IgD-negative memory B cell (primary cell): ENCODE results near the gene FHL3. TPM values are rescaled to one million over a fixed set of nuclear protein-coding genes. Genes with fewer than 3 reads are reported as not detected.
A peak's percentile ranks its signal among the peaks of the same experiment; 100 is the strongest.
"Not testable (repeated sequence)": the region's sequence is repeated elsewhere in the genome, so short reads cannot be mapped to it uniquely, and the experiment has no call there.

Experiments
- H3K27ac Mint-ChIP-seq, 3 donors: one replicate each; pipeline ENCODE4 v1.8.0; 2020 to 2022; ENCODE audit warnings: mild to moderate bottlenecking in 3 of 3, mixed read lengths in 3 of 3, moderate library complexity in 1 of 3
- H3K27me3 Mint-ChIP-seq: one replicate; pipeline ENCODE4 v1.8.0; 2021; ENCODE audit warnings: mixed read lengths
- H3K36me3 Mint-ChIP-seq: one replicate; pipeline ENCODE4 v1.8.0; 2020; ENCODE audit warnings: mild to moderate bottlenecking, mixed read lengths
- H3K4me1 Mint-ChIP-seq, 3 donors: one replicate each; pipeline ENCODE4 v1.8.0; 2020 to 2022; ENCODE audit warnings: mixed read lengths in 3 of 3, mild to moderate bottlenecking in 1 of 3
- H3K4me3 Mint-ChIP-seq, 4 donors: one replicate each; pipeline ENCODE4 v1.8.0; 2020 to 2022; ENCODE audit warnings: mild to moderate bottlenecking in 4 of 4, mixed read lengths in 4 of 4, moderate library complexity in 3 of 4
- H3K9me3 Mint-ChIP-seq, 3 donors: one replicate each; pipeline ENCODE4 v1.8.0; 2020 to 2021; ENCODE audit warnings: mixed read lengths in 3 of 3, mild to moderate bottlenecking in 1 of 3
- polyA plus RNA-seq: library from polyadenylated mRNA; unstranded; fragments of 300-500 nt; fragmentation: Illumina TruSeq; gene quantifications from one replicate; pipeline ENCODE4 v1.2.3, GENCODE V29; 2021

The FHL3 gene
- polyA plus RNA-seq, 1 donor from 2014 or later, result 1.7 TPM

DNA sequence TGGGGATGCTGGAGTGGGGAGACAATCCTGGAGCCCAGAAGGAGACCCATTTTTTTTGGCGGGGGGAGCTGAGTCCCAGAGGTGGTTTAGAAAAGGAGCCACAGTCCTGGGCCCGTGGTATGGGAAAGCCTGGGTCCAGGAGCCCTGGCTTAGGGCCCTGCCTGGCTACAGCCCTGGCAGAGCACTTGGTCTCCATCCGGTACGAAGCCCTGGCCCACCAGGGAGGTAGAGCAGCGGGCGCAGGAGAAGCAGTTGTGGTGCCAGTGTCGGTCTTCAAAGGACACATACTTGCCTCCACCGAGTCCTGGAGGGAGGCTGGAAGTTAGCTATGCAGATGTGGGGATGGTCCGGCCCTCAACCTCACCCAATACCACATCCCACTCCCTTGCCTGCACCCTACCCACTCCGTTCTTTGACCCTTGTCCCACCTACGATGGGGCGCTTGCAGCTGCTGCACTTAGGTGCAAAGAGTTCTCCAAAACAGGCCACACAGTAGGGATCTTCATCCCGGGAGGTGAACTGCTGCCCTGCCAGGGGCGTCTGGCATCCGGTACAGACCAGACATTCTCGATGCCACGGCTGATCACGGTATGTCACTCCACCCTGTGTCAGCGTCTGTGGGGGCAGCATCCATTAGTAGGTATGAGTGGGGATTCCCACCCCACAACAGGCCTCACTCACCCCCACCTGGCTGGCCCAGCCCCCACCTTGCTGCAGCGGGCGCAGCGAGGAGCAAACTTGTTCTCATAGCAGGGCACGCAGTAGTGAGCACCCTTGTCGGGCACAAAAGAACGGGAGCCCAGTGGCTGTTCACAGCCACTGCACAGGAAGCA, 7.8 kb downstream of the FHL3 start:
- no peak overlapping the region for H3K4me3 Mint-ChIP-seq
- peak overlapping the region in 1 of 3 donors; percentile 71 for H3K27ac Mint-ChIP-seq
- no peaks in the 10 kb centered on the region for H3K36me3 Mint-ChIP-seq
- H3K27me3 Mint-ChIP-seq, result peaks cover 4% of the 10 kb centered on the region
- peaks cover 0 to 9% (median 4%) of the 10 kb centered on the region in 3 donors for H3K4me1 Mint-ChIP-seq
- H3K9me3 Mint-ChIP-seq, result no peaks in the 10 kb centered on the region

DNA sequence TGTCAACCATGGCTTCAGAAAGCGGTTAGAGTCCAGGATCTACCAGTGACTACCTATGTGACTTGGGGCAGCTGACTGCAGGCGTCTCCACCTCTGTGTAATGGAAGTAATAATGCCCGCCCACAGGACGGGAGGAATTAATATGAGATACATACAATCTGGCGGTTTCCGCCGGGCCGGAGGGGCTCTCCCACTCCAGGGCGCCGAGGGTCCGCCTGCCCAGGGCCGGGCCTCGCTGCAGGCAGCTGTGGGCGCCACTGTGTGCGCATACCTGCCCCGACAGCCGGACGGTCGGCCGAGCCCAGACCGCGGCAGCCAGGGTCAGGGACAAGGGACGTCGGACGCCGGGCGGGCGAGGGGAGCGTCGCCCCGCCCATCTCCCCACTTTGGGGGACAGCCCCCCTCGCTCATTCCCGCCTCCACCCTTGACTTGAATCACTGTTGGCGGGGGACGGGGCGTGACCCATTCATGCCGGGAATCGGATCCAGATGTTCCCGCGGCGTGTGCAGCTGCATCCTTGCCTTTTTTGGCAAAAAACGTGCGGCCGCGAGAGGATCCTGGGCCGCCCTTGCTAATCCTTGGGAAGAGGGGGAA, 9.5 kb downstream of the FHL3 start:
- H3K4me3 Mint-ChIP-seq, result peak overlapping the region in 3 of 4 donors; percentile 56 to 86 (median 73)
- peaks cover 4% of the 10 kb centered on the region for H3K27me3 Mint-ChIP-seq
- H3K36me3 Mint-ChIP-seq, result no peaks in the 10 kb centered on the region
- H3K4me1 Mint-ChIP-seq, result peaks cover 0 to 9% (median 4%) of the 10 kb centered on the region in 3 donors
- no peaks in the 10 kb centered on the region for H3K9me3 Mint-ChIP-seq
- H3K27ac Mint-ChIP-seq, result peak overlapping the region in 1 of 3 donors; percentile 6

GRCh38 chr1:37994886-37995566, 10.3 kb downstream of the FHL3 start:
- H3K4me3 Mint-ChIP-seq, result peak overlapping the region; percentile 15 to 86 (median 64)
- H3K27me3 Mint-ChIP-seq, result peaks cover 5% of the 10 kb centered on the region
- peaks cover 2 to 10% (median 5%) of the 10 kb centered on the region in 3 donors for H3K4me1 Mint-ChIP-seq
- H3K36me3 Mint-ChIP-seq, result no peaks in the 10 kb centered on the region
- H3K27ac Mint-ChIP-seq, result peak overlapping the region in 1 of 3 donors; percentile 6
- H3K9me3 Mint-ChIP-seq, result no peaks in the 10 kb centered on the region

DNA sequence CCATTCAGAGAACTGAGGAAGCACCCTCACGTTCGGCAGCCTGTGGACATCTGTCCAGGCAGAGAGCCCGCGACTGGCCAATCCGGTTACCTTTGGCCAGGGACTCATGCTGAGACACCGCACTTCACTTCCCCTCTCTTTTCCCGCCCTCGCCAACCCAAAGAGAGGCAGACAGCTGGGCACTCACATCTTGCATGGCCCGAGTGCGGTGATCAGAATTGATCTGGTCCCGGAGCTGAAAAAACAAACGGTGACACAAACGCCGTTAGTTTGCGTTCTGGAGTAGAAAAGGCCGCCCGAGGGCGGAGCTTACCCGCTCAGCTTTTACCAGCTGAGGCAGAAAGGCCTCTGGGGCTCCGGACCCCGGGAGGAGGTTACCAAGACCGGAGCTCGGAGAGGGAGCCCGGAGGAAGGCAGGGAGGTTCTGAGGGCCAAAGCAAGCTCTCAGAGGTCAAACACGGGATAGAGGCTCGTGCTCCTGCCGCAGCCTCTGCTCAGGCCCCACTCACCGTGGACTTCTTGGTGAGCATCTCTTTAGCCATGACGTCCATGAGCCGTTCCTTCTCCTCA, 15.9 kb downstream of the FHL3 start:
- Mint-ChIP-seq H3K4me1 (peaks cover 4 to 19% (median 14%) of the 10 kb centered on the region in 3 donors), H3K4me3 (peak overlapping the region; percentile 90 to 99 (median 96)), H3K9me3 (no peaks in the 10 kb centered on the region), H3K27me3 (peaks cover 3% of the 10 kb centered on the region), H3K36me3 (no peaks in the 10 kb centered on the region), H3K27ac (peak overlapping the region; percentile 56 to 96 (median 77))

GRCh38 chr1:37987679-37988078, 17.6 kb downstream of the FHL3 start:
- H3K27ac Mint-ChIP-seq, result peak overlapping the region in 2 of 3 donors; percentile 16 to 67

GRCh38 chr1:37983546-37983945, 21.8 kb downstream of the FHL3 start:
- Mint-ChIP-seq H3K36me3 (no peaks in the 10 kb centered on the region), H3K27me3 (no peaks in the 10 kb centered on the region), H3K27ac (no peak overlapping the region), H3K4me3 (no peak overlapping the region), H3K4me1 (peaks cover 0 to 11% (median 9%) of the 10 kb centered on the region in 3 donors), H3K9me3 (no peaks in the 10 kb centered on the region)

More at GRCh38 chr1:37987679-37988078, 17.6 kb downstream of the FHL3 start:
- Mint-ChIP-seq H3K36me3 (no peaks in the 10 kb centered on the region), H3K9me3 (no peaks in the 10 kb centered on the region), H3K4me1 (peaks cover 4 to 19% (median 14%) of the 10 kb centered on the region in 3 donors), H3K27me3 (peaks cover 2% of the 10 kb centered on the region), H3K4me3 (peak overlapping the region in 1 of 4 donors; percentile 90)

DNA sequence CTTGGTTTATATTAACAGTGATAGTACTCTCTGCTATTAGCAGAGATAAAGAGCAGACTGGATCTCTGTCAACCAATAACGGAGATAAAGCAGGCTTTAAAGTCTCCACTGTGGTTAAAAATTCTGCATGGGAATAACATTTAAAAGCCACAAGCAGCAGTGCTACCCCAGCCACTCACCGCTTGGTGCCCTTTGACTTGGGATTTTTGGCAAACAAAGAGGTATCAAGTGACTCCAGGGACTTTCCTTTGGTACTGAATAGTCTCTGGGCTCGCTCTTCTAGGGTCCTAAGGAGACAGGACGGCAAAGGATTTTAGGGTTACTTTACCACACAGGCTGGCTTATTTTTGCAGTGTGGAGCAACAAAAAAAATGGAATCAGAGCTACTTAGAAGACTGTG, 26.8 kb downstream of the FHL3 start:
- no peak overlapping the region for H3K4me3 Mint-ChIP-seq
- H3K36me3 Mint-ChIP-seq, result peaks cover 5% of the 10 kb centered on the region
- H3K4me1 Mint-ChIP-seq, result peaks cover 0 to 6% (median 4%) of the 10 kb centered on the region in 3 donors
- no peaks in the 10 kb centered on the region for H3K9me3 Mint-ChIP-seq
- H3K27ac Mint-ChIP-seq, result no peak overlapping the region
- H3K27me3 Mint-ChIP-seq, result no peaks in the 10 kb centered on the region

DNA sequence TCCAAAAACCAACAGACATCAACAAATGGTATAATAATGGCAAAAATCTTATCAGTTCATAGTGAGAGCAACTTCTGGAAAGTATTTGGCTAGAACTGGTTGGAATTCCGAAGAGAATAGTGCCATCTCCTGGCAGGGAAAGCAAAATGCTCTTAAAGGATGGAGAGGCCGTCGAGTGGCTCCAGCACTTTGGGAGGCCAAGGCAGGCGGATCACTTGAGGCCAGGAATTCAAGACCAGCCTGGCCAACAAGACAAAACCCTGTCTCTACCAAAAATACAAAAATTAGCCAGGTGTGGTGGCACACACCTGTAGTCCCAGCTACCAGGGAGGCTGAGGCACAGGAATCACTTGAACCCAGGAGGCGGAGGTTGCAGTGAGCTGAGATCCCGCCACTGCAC, 30.2 kb downstream of the FHL3 start:
- H3K27me3 Mint-ChIP-seq, H3K27ac Mint-ChIP-seq, H3K4me1 Mint-ChIP-seq, H3K36me3 Mint-ChIP-seq, H3K9me3 Mint-ChIP-seq: not testable (repeated sequence)
- H3K4me3 Mint-ChIP-seq, result peak overlapping the region in 1 of 4 donors; percentile 49

GRCh38 chr1:37974567-37974966, 30.7 kb downstream of the FHL3 start:
- no peaks in the 10 kb centered on the region for H3K9me3 Mint-ChIP-seq
- H3K36me3 Mint-ChIP-seq, result peaks cover 5% of the 10 kb centered on the region
- no peaks in the 10 kb centered on the region for H3K27me3 Mint-ChIP-seq
- no peak overlapping the region for H3K27ac Mint-ChIP-seq
- peak overlapping the region in 1 of 4 donors; percentile 49 for H3K4me3 Mint-ChIP-seq
- H3K4me1 Mint-ChIP-seq, result peaks cover 0 to 6% (median 6%) of the 10 kb centered on the region in 3 donors

DNA sequence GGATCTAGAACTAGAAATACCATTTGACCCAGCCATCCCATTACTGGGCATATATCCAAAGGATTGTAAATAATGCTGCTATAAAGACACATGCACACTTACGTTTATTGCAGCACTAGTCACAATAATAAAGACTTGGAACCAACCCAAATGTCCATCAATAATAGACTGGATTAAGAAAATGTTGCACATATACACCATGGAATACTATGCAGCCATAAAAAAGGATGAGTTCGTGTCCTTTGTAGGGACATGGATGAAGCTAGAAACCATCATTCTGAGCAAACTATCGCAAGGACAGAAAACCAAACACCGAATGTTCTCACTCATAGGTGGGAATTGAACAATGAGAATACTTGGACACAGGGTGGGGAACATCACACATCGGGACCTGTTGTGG, 31.6 kb downstream of the FHL3 start:
- not testable (repeated sequence) for H3K9me3 Mint-ChIP-seq, H3K4me3 Mint-ChIP-seq, H3K36me3 Mint-ChIP-seq, H3K27me3 Mint-ChIP-seq, H3K4me1 Mint-ChIP-seq
- H3K27ac Mint-ChIP-seq, result peak overlapping the region in 1 of 3 donors; percentile 31

- no peaks in the 10 kb centered on the region for H3K9me3 Mint-ChIP-seq
- H3K4me1 Mint-ChIP-seq, result no peaks in the 10 kb centered on the region
- no peak overlapping the region for H3K27ac Mint-ChIP-seq
- no peak overlapping the region for H3K4me3 Mint-ChIP-seq
- H3K36me3 Mint-ChIP-seq, result peaks cover 4% of the 10 kb centered on the region
- no peaks in the 10 kb centered on the region for H3K27me3 Mint-ChIP-seq
These were observed 40.0 kb downstream of the FHL3 start for GRCh38 chr1:37965301-37965700.

GRCh38 chr1:37964106-37964505, 41.2 kb downstream of the FHL3 start:
- not testable (repeated sequence) for H3K27me3 Mint-ChIP-seq, H3K4me3 Mint-ChIP-seq, H3K9me3 Mint-ChIP-seq, H3K36me3 Mint-ChIP-seq, H3K27ac Mint-ChIP-seq, H3K4me1 Mint-ChIP-seq

DNA sequence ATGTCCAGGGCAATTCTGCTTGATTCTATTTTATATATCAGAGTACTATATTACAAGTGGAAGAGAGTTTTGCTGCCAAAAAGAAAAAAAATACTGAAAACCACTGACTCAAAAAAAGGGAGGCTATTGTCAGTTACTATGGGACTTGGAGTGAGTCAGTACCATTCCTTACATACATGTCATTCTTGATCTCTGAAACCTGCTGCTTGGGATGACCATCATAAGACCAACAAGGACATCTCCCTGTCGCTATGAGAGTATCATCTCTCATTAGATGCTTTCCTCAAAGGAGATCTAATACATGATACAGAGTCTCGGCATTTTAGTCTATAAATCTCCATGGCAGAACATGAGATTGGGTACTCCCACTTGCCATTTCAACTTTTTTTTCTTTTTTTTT, 46.6 kb downstream of the FHL3 start:
- Mint-ChIP-seq H3K27me3 (no peaks in the 10 kb centered on the region), H3K27ac (no peak overlapping the region), H3K9me3 (no peaks in the 10 kb centered on the region), H3K36me3 (peaks cover 1% of the 10 kb centered on the region), H3K4me1 (no peaks in the 10 kb centered on the region), H3K4me3 (no peak overlapping the region)

DNA sequence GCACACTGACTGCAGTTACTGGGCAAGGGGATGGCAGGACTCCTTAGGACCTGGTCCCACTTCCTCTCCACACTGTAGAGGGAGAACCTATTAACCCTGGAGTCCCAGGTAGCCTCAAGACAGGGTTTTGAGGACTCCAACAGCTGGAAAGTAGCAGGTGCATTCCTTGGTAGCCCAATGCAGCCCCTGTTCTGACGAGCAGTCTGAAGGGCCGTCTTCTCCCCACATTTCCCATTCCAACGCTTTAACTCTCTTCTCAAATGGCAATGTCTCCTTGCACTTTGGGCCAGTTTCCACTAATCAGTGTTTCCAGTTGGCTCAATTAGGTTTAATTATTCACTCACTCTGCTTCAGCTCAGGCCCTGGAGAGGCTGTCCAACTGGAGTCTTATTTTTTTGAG, 49.6 kb downstream of the FHL3 start:
- Mint-ChIP-seq H3K27ac (peak overlapping the region in 1 of 3 donors; percentile 47), H3K4me3 (no peak overlapping the region), H3K27me3 (no peaks in the 10 kb centered on the region), H3K36me3 (peaks cover 1% of the 10 kb centered on the region), H3K4me1 (no peaks in the 10 kb centered on the region), H3K9me3 (no peaks in the 10 kb centered on the region)
